BE2C (cell line): ENCODE data around the gene B4GALNT3.
"Not testable (repeated sequence)": the region's sequence is repeated elsewhere in the genome, so short reads cannot be mapped to it uniquely, and the experiment has no call there.

Source experiments
- DNase-seq: peaks from one replicate; pipeline ENCODE4 v3.0.0-alpha.2; 2020
- H3K27me3 ChIP-seq: fragments of 250-450 bp; sonication (Bioruptor Pico); 2 replicates; pipeline ENCODE4 v1.5.1; 2020; ENCODE audit warnings: mild to moderate bottlenecking
- H3K36me3 ChIP-seq: fragments of 250-450 bp; sonication (Bioruptor Pico); 2 replicates; pipeline ENCODE4 v1.5.1; 2020; ENCODE audit warnings: mild to moderate bottlenecking
- H3K4me1 ChIP-seq: fragments of 250-450 bp; sonication (Bioruptor Pico); 2 replicates; pipeline ENCODE4 v1.5.1; 2020
- H3K4me3 ChIP-seq: 2 replicates; pipeline ENCODE4 v1.5.1; 2011; ENCODE audit warnings: low read depth, low read length
- H3K9me3 ChIP-seq: fragments of 250-450 bp; sonication (Bioruptor Pico); 2 replicates; pipeline ENCODE4 v1.5.1; 2020
- TF ChIP-seq, protein P1 (sequence below): IDR thresholded peaks from 2 replicates; pipeline ENCODE4 v1.5.1; 2012; ENCODE audit warnings: mild to moderate bottlenecking, low read depth, low read length

B4GALNT3 gene

DNA sequence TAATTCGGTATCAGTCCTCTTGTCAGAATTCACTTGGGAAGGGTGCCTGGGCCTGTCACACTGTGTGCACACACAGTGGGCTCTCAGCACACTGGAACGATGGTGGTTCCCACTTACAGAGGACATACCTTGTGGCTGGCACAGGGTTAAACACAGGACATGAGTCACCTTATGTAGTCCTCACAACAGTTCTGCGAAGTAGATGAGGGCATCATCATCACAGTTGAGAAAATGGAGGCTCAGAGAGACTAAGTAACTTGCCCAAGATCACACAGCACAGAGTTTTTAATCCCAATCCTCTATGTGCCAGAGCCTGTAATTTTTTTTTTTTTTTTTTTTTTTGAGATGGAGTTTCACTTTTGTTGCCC is 112.8 kb downstream of the B4GALNT3 start:
- peaks cover 25% of the 10 kb centered on the region for H3K4me1 ChIP-seq
- H3K27me3 ChIP-seq, result no peaks in the 10 kb centered on the region
- H3K4me3 ChIP-seq, result no peak overlapping the region
- H3K36me3 ChIP-seq, result no peaks in the 10 kb centered on the region
- DNase-seq, result no peak
- no peaks in the 10 kb centered on the region for H3K9me3 ChIP-seq
- TF ChIP-seq, protein P1, sequence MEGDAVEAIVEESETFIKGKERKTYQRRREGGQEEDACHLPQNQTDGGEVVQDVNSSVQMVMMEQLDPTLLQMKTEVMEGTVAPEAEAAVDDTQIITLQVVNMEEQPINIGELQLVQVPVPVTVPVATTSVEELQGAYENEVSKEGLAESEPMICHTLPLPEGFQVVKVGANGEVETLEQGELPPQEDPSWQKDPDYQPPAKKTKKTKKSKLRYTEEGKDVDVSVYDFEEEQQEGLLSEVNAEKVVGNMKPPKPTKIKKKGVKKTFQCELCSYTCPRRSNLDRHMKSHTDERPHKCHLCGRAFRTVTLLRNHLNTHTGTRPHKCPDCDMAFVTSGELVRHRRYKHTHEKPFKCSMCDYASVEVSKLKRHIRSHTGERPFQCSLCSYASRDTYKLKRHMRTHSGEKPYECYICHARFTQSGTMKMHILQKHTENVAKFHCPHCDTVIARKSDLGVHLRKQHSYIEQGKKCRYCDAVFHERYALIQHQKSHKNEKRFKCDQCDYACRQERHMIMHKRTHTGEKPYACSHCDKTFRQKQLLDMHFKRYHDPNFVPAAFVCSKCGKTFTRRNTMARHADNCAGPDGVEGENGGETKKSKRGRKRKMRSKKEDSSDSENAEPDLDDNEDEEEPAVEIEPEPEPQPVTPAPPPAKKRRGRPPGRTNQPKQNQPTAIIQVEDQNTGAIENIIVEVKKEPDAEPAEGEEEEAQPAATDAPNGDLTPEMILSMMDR, result no peak

DNA sequence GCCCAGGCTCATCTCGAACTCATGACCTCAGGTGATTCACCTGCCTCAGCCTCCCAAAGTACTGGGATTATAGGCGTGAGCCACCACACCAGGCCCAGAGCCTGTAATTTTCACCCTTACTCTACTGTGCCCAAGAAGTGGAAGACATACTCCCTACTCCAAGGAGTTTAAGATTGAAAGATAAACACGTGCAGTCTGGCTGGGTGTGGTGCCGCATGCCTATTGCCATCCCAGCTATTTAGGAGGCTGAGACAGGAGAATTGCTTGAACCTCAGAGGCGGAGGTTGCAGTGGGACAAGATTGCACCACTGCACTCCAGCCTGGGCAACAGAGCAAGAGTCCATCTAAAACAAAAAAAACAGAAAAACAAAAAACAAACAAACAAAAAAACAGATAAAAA is 113.5 kb downstream of the B4GALNT3 start:
- Histone ChIP-seq H3K27me3 (no peaks in the 10 kb centered on the region), H3K4me1 (peaks cover 27% of the 10 kb centered on the region), H3K4me3 (no peak overlapping the region), H3K9me3 (no peaks in the 10 kb centered on the region), H3K36me3 (no peaks in the 10 kb centered on the region)
- TF ChIP-seq, protein P1, result no peak
- DNase-seq, result no peak

DNA sequence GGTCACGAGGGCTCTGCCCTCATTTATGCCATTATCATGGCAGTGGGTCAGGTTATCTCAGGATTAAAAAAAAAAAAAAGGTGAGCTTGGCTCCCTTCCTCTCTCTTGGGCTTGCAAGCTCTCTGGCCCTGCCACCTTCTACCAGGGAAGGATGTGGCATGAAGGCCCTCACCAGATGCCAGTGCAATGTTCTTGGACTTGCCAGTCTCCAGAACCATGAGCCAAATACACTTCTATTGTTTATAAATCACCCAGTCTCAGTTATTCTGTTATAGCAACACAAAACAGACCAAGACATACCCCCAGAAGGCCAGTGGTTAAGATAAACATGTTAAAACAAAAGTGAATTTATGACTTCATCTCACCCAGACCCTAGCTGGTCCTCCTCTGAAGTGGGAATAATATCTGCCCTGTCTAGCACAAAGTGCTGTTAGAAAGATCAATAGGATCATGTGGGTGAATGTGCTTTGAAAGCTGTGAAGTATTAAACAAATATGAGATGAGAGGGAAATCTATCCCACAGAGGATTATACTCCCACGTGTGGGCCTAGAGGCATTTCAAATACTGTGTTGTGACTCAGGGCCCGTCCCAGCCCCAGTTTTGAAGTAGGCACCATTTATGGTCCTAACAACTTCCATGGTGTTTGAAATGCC is 114.9 kb downstream of the B4GALNT3 start:
- DNase-seq, result no peak
- no peaks in the 10 kb centered on the region for H3K36me3 ChIP-seq
- H3K4me1 ChIP-seq, result peaks cover 33% of the 10 kb centered on the region
- H3K9me3 ChIP-seq, result no peaks in the 10 kb centered on the region
- no peak overlapping the region for H3K4me3 ChIP-seq
- TF ChIP-seq, protein P1, result no peak
- H3K27me3 ChIP-seq, result no peaks in the 10 kb centered on the region

DNA sequence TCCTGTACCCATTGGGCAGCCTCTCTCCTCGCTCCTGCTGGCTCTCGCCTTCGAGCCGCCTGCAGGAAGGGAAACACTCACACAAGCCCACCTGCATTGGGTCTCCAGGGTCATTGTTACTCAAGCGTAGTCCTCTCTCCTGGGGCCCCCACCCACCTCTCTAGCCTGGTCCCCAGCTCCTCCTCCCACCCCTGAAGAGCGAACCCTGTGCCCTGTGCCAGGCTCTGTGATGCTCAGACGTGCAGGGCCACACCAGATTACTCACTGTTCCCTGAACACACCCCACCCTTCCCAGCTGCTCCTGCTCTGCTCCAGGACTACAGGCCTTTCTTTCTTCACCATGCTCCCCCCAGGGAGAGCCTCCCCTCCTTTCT is 115.4 kb downstream of the B4GALNT3 start:
- Histone ChIP-seq H3K9me3 (no peaks in the 10 kb centered on the region), H3K4me1 (peaks cover 33% of the 10 kb centered on the region), H3K36me3 (no peaks in the 10 kb centered on the region), H3K27me3 (no peaks in the 10 kb centered on the region), H3K4me3 (no peak overlapping the region)
- TF ChIP-seq, protein P1, result no peak
- DNase-seq, result no peak

DNA sequence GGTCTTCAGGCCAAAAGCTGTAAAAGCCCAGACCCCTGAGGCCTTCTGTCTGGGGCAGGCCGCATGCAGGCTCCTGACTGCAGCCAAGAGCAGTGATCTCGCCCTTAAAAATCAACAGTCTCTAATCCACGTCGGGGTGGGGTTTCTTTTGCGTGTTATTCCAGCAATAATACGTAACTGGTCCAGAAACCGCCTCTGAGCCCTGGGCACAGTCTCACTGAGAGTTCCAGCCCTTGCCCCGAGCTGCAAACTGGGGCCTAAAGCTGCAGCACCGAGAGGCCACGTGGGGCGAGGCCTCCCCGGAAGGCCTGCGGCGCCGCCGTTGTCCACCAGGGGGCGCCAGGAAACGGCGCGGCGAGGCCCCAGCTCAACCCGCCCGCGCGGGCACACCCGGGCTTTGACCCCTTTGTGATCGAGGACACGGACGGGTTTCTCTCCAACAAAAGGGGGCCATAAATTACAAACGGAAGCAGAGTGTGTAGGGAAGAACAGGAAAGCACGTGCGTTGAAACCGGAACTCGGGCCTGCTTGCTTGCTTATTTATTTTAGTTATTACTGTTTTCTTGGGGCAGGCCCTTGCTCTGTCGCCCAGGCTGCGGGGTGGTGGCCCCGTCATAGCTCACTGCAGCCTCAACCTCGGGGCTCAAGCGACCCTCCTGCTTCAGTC is 116.3 kb downstream of the B4GALNT3 start:
- TF ChIP-seq, protein P1, result peak; percentile 89
- H3K4me1 ChIP-seq, result peaks cover 26% of the 10 kb centered on the region
- no peak overlapping the region for H3K4me3 ChIP-seq
- H3K9me3 ChIP-seq, result no peaks in the 10 kb centered on the region
- H3K27me3 ChIP-seq, result no peaks in the 10 kb centered on the region
- H3K36me3 ChIP-seq, result no peaks in the 10 kb centered on the region
- peak; percentile 86 for DNase-seq

DNA sequence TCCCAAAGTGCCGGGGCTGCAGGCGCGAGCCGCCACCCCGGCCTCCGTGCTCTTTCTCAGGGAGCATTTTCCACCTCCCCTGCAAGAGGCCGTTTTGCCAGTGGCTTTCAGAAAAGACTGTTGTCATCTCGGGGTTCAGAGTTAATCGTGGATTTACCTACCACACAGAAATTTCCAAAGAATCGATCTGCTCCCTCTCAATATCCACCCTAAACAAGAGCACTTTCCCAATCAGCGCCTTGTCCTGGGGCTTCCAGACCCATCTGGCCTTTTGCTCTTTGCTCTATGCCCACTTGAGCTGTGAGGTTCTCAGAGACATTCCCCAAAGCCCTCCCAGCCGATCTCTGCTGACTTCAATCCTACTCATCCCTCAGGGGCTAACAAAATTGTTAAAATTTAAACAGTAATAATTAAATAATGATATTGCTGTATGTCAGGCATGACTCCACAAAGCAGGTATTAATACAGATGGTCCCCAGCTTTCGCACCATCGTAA is 116.9 kb downstream of the B4GALNT3 start:
- no peaks in the 10 kb centered on the region for H3K36me3 ChIP-seq
- TF ChIP-seq, protein P1, result no peak
- H3K4me3 ChIP-seq, result no peak overlapping the region
- DNase-seq, result no peak
- H3K27me3 ChIP-seq, result no peaks in the 10 kb centered on the region
- H3K4me1 ChIP-seq, result peaks cover 21% of the 10 kb centered on the region
- no peaks in the 10 kb centered on the region for H3K9me3 ChIP-seq

DNA sequence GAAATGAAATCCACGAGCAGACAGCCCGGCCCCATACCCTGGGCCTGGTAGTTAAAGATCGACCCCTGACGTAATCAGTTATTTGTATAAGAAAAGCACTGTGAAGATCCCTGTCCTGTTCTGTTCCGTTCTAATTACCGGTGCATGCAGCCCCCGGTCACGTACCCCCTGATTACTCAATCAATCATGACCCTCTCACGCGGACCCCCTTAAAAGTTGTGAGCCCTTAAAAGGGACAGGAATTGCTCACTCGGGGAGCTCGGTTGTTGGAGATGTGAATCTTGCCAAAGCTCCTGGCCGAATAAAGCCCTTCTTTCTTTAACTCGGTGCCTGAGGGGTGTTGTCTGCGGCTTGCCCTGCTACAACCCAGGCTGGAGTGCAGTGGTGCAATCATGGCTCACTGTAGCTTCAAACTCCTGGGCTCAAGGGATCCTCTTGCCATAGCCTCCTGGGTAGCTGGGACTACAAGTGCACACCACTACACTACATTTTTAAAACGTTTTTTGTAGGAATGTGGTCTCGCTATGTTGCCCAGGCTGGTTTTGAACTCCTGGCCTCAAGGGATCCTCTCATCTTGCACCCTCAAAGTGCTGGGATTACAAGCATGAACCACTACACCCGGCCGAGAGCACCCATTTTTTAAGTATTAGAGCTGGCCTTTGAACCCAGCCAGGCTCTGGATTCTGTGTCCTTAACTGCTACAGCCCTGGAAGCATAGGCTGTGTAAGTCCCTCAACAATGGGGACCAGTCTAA is 118.4 kb downstream of the B4GALNT3 start:
- H3K9me3 ChIP-seq, H3K27me3 ChIP-seq, DNase-seq, H3K4me3 ChIP-seq, H3K36me3 ChIP-seq: not testable (repeated sequence)
- H3K4me1 ChIP-seq, result peaks cover 20% of the 10 kb centered on the region
